ENCODE measurements around the gene SDHA. TPM values are rescaled to one million over a fixed set of nuclear protein-coding genes. Genes with fewer than 3 reads are reported as not detected.
"Not testable (repeated sequence)": the region's sequence is repeated elsewhere in the genome, so short reads cannot be mapped to it uniquely, and the experiment has no call there.

Gene SDHA
- total RNA-seq, 2 experiments from 2014 or later: 201 TPM

DNA sequence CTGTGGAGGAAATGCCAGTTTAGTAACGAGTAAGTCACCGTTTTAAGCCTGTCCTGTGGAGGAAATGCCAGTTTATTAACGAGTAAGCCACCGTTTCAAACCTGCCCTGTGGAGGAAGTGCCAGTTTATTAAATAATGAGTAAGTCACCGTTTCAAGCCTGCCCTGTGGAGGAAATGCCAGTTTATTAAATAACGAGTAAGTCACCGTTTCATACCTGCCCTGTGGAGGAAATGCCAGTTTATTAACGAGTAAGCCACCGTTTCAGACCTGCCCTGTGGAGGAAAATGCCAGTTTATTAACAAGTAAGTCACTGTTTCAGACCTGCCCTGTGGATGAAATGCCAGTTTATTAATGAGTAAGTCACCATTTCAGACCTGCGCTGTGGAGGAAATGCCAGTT lies 34.4 kb downstream of the SDHA start:
- Mint-ChIP-seq H3K36me3 (peaks cover 65% of the 10 kb centered on the region), H3K4me1 (peaks cover 5% of the 10 kb centered on the region), H3K4me3 (no peak overlapping the region), H3K27me3 (no peaks in the 10 kb centered on the region), H3K9me3 (ENCODE audit: low read depth) (no peaks in the 10 kb centered on the region), H3K27ac (peak overlapping the region; percentile 49)
- DNase-seq (no peak), ATAC-seq (no peak)
- CTCF ChIA-PET: no interaction called here

DNA sequence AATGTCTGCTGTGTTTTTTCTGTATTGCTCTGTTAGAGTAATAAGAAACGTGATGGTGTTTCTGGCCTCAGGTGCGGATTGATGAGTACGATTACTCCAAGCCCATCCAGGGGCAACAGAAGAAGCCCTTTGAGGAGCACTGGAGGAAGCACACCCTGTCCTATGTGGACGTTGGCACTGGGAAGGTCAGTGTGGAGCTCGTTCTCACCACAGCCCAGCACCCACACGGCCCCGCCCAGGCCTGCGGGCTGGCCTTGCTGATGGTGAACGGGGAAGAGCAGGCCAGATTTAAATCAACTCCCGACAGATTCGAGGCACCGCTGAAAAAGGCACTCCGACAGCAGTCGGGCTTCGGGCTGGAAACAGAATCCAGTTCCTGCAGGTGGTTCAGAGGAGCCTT lies 36.2 kb downstream of the SDHA start:
- H3K27me3 Mint-ChIP-seq; H3K4me1 Mint-ChIP-seq; CTCF ChIA-PET; DNase-seq; H3K27ac Mint-ChIP-seq; H3K9me3 Mint-ChIP-seq (ENCODE audit: low read depth); ATAC-seq; H3K4me3 Mint-ChIP-seq: not testable (repeated sequence)
- H3K36me3 Mint-ChIP-seq: peaks cover 60% of the 10 kb centered on the region

DNA sequence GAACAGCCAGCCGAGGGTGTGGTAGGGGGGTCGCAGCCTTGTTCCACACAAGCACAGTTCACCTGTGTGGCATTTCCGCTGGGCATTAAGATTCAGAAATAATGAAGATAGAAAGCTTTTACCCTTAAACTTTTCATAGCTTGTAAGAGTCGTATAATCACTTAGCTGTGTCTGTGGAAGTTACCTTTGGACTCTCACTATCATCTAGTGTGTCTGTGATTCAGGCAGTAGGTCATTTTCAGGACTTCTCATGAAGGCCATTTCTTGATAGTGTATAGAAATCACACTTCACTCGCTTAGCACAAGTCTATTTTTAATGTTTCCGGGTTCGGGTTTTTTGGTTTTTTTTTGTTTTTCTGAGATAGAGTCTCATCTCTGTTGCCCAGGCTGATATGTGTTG lies 37.0 kb downstream of the SDHA start:
- H3K27ac Mint-ChIP-seq; ATAC-seq; CTCF ChIA-PET; H3K4me1 Mint-ChIP-seq; H3K4me3 Mint-ChIP-seq; DNase-seq; H3K9me3 Mint-ChIP-seq (ENCODE audit: low read depth); H3K27me3 Mint-ChIP-seq: not testable (repeated sequence)
- H3K36me3 Mint-ChIP-seq: peaks cover 54% of the 10 kb centered on the region

DNA sequence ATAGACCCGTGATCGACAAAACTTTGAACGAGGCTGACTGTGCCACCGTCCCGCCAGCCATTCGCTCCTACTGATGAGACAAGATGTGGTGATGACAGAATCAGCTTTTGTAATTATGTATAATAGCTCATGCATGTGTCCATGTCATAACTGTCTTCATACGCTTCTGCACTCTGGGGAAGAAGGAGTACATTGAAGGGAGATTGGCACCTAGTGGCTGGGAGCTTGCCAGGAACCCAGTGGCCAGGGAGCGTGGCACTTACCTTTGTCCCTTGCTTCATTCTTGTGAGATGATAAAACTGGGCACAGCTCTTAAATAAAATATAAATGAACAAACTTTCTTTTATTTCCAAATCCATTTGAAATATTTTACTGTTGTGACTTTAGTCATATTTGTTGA lies 38.2 kb downstream of the SDHA start:
- not testable (repeated sequence) for H3K27me3 Mint-ChIP-seq; DNase-seq; H3K4me1 Mint-ChIP-seq; ATAC-seq; H3K4me3 Mint-ChIP-seq; H3K9me3 Mint-ChIP-seq (ENCODE audit: low read depth); H3K27ac Mint-ChIP-seq
- peaks cover 50% of the 10 kb centered on the region for H3K36me3 Mint-ChIP-seq
- CTCF ChIA-PET: interaction anchor here (1.3 kb wide), 1 partner anchor 15 kb away, joined by 3 read pairs; the partner anchor contains the start of gene PDCD6

DNA sequence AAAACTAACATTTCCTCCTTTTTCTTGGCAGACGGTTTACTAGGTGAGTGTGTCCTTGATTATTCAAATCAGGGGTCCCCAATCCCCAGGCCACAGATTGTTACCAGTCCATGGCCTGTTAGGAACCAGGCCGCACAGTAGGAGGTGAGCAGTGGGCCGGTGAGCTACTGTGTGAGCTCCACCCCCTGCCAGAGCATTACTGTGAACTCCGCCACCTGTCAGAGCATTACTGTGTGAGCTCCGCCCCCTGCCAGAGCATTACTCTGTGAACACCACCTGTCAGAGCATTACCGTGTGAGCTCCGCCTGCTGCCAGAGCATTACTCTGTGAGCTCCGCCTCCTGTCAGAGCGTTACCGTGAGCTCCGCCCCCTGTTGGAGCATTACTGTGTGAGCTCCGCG lies 39.0 kb downstream of the SDHA start:
- H3K4me3 Mint-ChIP-seq: no peak overlapping the region
- peaks cover 5% of the 10 kb centered on the region for H3K4me1 Mint-ChIP-seq
- H3K9me3 Mint-ChIP-seq (ENCODE audit: low read depth): peaks cover 4% of the 10 kb centered on the region
- no peaks in the 10 kb centered on the region for H3K27me3 Mint-ChIP-seq
- H3K27ac Mint-ChIP-seq: no peak overlapping the region
- CTCF ChIA-PET: interaction anchor here (1.3 kb wide), 1 partner anchor 14 kb away, joined by 3 read pairs; the partner anchor contains the start of gene PDCD6
- peaks cover 51% of the 10 kb centered on the region for H3K36me3 Mint-ChIP-seq
- DNase-seq (no peak), ATAC-seq (no peak)

DNA sequence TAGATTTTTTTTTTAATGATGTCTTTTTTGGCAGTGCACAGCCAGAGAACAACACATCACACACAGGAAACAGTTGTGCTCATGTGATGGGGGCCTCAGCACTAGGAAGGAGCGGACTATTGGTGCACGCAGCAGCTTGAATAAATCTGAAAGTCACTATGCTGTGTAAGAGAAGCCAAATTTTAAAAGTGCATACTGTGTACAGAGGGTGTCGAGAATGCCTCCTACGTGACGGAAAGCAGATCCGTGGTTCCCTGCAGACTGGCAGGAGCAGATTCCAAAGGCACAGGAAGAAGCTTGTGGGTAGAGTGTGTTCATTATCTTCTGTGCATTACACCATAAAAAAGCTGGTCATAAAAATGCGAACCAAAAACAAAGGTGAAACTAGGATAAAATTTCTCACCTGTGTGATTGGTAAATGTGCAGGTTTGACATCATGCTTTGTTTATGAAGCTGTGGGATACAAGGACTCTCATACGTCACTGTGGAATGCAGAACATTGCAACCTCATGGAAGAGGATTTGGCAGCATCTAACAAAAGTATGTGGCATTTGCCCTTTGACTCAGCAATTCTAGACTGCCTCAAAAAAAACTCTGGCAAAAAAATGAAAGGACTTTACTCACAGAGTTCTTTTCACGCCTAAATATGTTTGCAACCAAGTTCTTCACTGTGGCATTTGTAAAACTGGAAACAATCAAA lies 45.3 kb downstream of the SDHA start:
- H3K27ac Mint-ChIP-seq; H3K4me3 Mint-ChIP-seq; H3K27me3 Mint-ChIP-seq; DNase-seq; H3K9me3 Mint-ChIP-seq (ENCODE audit: low read depth); CTCF ChIA-PET; ATAC-seq; H3K4me1 Mint-ChIP-seq: not testable (repeated sequence)
- peaks cover 23% of the 10 kb centered on the region for H3K36me3 Mint-ChIP-seq

DNA sequence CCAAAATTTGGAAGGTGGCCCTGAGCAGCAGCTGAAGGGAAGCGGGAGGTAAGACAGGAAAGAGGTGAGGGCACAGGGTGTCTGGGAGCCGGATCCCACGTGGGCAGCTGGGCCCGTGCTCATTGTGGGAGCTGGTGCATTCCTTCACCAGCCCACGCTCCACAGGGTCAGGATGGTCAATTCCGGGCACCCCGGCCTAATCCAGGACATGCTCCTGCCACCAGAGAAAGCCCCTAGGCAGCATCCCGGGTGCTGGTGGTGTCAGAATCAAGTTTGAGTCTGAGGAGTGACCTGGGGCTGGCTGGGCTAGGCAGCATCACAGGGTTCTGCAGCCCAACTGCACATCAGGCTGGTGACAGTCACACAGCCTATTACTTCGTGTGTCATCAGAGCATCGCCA lies 46.2 kb downstream of the SDHA start:
- Mint-ChIP-seq H3K36me3 (peaks cover 19% of the 10 kb centered on the region), H3K4me1 (peaks cover 5% of the 10 kb centered on the region), H3K27me3 (no peaks in the 10 kb centered on the region), H3K9me3 (ENCODE audit: low read depth) (no peaks in the 10 kb centered on the region), H3K27ac (no peak overlapping the region), H3K4me3 (no peak overlapping the region)
- ATAC-seq (no peak), DNase-seq (no peak)
- CTCF ChIA-PET: no interaction called here

DNA sequence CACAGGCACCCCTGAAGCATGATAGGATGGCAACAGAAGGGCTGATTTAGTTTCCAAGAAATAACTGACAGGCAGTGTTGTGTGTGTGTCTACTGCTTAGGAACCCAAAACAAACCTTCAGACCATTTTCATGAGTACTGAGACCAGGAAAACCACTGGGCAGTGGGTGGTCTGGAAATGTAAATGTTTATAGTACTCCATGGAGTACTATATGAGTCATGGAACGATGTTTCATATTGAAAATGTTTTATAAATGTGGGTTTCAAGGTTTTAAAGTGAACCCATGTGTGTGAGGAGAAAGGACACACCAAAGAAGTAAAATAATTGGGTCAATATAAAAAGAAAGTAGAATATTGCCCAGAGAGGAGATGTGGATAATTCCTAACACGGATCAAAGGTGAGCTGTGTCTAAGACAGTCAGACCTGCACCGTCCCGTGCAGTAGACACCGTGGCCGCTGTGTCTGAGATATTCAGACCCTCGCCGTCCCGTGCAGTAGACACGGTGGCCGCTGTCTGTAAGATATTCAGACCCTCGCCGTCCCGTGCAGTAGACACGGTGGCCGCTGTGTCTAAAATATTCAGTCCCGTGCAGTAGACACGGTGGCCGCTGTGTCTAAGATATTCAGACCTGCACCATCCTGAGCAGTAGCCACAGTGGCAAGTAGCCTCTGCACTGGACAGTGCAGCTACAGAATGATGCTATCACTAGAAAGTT lies 48.3 kb downstream of the SDHA start:
- CTCF ChIA-PET; H3K4me3 Mint-ChIP-seq; H3K27me3 Mint-ChIP-seq; ATAC-seq; H3K9me3 Mint-ChIP-seq (ENCODE audit: low read depth); DNase-seq; H3K27ac Mint-ChIP-seq: not testable (repeated sequence)
- Mint-ChIP-seq H3K36me3 (peaks cover 18% of the 10 kb centered on the region), H3K4me1 (peaks cover 14% of the 10 kb centered on the region)

DNA sequence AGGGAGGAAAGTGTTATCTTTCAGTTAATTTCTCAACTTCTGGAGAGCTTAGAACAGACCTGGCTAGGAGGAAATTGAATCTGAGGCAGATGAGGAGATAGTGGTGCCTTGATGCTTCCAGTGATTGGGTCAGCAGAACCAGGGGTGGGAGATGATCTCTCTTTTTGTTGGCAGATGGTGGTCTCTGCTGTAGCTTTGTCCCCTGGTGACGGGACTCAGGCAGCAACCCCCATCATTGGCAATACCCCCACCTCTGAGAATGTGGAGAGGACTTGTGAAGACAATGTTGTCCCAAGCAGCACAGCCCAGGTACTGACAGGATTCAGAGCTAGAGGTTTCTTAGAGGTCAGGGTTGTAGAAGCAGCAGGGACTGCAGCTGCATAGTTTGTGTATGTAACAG lies 49.6 kb downstream of the SDHA start:
- Mint-ChIP-seq H3K9me3 (ENCODE audit: low read depth) (no peaks in the 10 kb centered on the region), H3K4me1 (peaks cover 16% of the 10 kb centered on the region), H3K4me3 (no peak overlapping the region), H3K27me3 (no peaks in the 10 kb centered on the region), H3K27ac (peak overlapping the region; percentile 11), H3K36me3 (peaks cover 14% of the 10 kb centered on the region)
- CTCF ChIA-PET: interaction anchor here (1.1 kb wide), 1 partner anchor 21 kb away, joined by 3 read pairs; no protein-coding TSS in a partner anchor
- DNase-seq (no peak), ATAC-seq (no peak)

DNA sequence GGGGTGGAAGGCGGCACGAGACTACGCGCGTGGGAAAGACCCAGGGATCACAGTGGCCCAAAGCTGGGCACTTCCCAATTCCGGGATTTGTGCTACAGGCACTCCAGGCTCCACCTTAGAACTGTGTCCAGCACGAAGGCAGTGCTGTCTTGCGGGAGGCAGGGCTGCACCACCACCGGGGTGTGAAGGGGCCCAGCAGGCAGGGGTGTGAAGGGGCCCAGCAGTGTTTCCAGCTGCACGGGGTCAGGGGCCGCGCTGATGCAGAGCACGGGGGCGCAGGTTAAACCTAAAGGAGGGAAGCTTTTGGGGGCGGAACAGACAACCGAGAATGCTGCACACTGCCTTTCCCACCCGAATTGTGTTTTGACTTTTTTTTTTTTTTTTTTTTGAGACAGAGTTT lies 52.2 kb downstream of the SDHA start:
- ATAC-seq: no peak
- Mint-ChIP-seq H3K9me3 (ENCODE audit: low read depth) (no peaks in the 10 kb centered on the region), H3K27me3 (no peaks in the 10 kb centered on the region), H3K27ac (peak overlapping the region; percentile 92), H3K4me3 (peak overlapping the region; percentile 83), H3K4me1 (peaks cover 38% of the 10 kb centered on the region), H3K36me3 (peaks cover 11% of the 10 kb centered on the region)
- DNase-seq: no peak
- CTCF ChIA-PET: interaction anchor here (0.7 to 1.4 kb wide), 4 partner anchors 38 to 168 kb away, joined by 4 to 5 read pairs (median 5); no protein-coding TSS in a partner anchor

DNA sequence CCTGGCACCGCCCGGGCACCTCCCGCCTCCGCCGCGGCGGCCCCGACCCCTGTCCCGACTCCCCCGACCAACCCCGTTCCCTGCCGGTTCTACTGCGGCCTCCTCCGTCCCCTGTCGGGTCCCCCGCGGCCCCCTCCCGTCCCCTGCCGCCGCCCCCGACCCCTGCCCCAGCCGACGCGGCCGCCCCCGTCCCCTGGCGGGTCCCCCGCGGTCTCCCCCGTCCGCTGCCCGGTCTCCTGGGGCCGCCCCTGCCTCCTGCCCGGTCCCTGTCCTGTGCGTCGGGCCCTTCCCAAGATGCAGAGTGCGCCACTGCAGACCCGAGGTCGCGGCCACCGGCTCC lies 53.7 kb downstream of the SDHA start:
- Mint-ChIP-seq H3K36me3 (peaks cover 14% of the 10 kb centered on the region), H3K4me1 (peaks cover 39% of the 10 kb centered on the region), H3K4me3 (peak overlapping the region; percentile 83), H3K27ac (peak overlapping the region; percentile 71)
- not testable (repeated sequence) for DNase-seq; H3K9me3 Mint-ChIP-seq (ENCODE audit: low read depth); H3K27me3 Mint-ChIP-seq
- ATAC-seq: peak; percentile 3
- CTCF ChIA-PET: interaction anchor here (1.0 to 1.4 kb wide), 2 partner anchors 15 to 158 kb away, joined by 3 to 5 read pairs; no protein-coding TSS in a partner anchor

DNA sequence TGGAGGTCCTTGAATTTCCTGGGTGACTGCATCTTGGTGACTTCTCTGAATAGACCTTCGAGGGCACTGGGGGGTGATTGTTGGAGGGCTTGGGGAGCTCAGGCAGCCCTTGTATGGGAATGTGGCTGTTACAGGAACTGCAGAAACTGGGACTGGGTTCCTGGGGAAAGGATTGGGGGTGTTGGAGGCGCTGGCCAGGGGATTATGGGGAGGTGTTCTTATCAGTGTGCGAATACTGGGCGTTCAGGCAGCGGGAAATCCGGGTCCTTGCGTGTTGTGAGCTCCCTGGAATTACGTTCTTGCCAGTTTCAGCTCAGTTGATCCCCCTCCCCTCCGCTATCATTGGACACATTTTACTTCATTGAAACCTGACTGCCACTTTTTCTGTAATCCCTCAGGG lies 55.0 kb downstream of the SDHA start:
- Mint-ChIP-seq H3K4me1 (peaks cover 39% of the 10 kb centered on the region), H3K27ac (peak overlapping the region; percentile 58)
- CTCF ChIA-PET: not testable (repeated sequence)

DNA sequence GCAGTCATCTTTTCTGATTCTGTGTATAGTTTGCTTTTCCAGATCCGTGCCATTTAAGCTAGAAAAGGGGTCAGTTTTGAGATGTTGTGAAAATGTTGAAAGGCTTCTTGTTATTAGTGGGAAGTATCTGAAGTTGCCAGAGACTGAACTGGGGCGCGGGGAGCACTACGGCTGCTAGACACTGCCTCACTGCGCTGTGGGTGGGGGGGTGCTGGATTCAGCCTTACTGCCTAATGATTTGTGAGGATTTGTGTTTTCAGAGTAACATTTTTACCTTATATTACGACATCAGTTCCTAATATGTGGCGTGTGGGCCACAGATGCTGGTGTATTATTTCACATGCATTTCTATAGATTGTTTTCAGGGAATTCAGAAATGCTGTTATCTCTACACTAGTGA lies 55.4 kb downstream of the SDHA start:
- Mint-ChIP-seq H3K4me3 (peak overlapping the region; percentile 83), H3K4me1 (peaks cover 39% of the 10 kb centered on the region), H3K36me3 (peaks cover 15% of the 10 kb centered on the region)
- H3K27ac Mint-ChIP-seq; ATAC-seq; H3K9me3 Mint-ChIP-seq (ENCODE audit: low read depth); CTCF ChIA-PET; H3K27me3 Mint-ChIP-seq: not testable (repeated sequence)
- peak; percentile 5 for DNase-seq

More for the DNA sequence above, 55.0 kb downstream of the SDHA start:
- peak; percentile 33 for DNase-seq
- not testable (repeated sequence) for H3K27me3 Mint-ChIP-seq; ATAC-seq; H3K9me3 Mint-ChIP-seq (ENCODE audit: low read depth)
- Mint-ChIP-seq H3K4me3 (peak overlapping the region; percentile 83), H3K36me3 (peaks cover 15% of the 10 kb centered on the region)

DNA sequence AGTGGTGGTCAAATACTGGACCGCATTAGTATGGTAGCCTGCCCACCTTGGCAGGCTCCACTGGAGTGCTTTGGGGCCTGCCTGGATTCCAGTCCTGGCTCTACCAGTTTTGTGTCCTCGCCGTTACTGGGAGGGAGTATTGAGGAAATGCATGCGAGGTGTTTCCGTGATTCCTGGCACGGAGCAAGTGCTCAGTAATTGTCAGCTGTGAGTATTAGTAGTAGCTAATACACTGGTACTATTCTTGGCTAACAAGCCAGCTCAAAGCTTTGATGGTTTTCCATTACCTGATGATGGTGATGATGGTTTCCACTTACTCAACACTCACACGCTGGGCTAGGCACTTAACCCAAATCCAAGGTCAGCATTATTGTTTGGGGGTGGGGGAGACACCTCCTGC lies 56.2 kb downstream of the SDHA start:
- not testable (repeated sequence) for H3K9me3 Mint-ChIP-seq (ENCODE audit: low read depth); H3K27ac Mint-ChIP-seq; H3K4me3 Mint-ChIP-seq; H3K27me3 Mint-ChIP-seq; ATAC-seq
- CTCF ChIA-PET: interaction anchor here (1.2 kb wide), 1 partner anchor 28 kb away, joined by 3 read pairs; no protein-coding TSS in a partner anchor
- H3K36me3 Mint-ChIP-seq: peaks cover 15% of the 10 kb centered on the region
- H3K4me1 Mint-ChIP-seq: peaks cover 39% of the 10 kb centered on the region
- DNase-seq: peak; percentile 11

Measured in activated CD8-positive, alpha-beta memory T cell treated with anti-CD3 and anti-CD28 coated beads, Interleukin-2, amount 10 ng/mL, durations not matched to agents 7 days and 5 days (primary cell).